Neutrophil (primary cell): ENCODE measurements around the gene GSG1L.
A peak's percentile ranks its signal among the peaks of the same experiment; 100 is the strongest.

Source experiments
- H3K27ac ChIP-seq: fragments of 200-600 bp; sonication (generic); 2 replicates; pipeline ENCODE4 v1.5.1; 2016; ENCODE audit warnings: mild to moderate bottlenecking, moderate library complexity
- H3K27me3 ChIP-seq: fragments of 200-600 bp; sonication (generic); 2 replicates; pipeline ENCODE4 v1.6.0; 2016; ENCODE audit warnings: mild to moderate bottlenecking
- H3K36me3 ChIP-seq: fragments of 200-600 bp; sonication (generic); 2 replicates; pipeline ENCODE4 v1.5.1; 2017
- H3K4me1 ChIP-seq, 2 experiments: fragments of 200-600 bp in 1 of 2; sonication (generic) in 1 of 2; 1 replicate in 1 of 2; 2 replicates in 1 of 2; pipeline versions ENCODE4 v1.5.1 to v1.6.1; 2013 to 2016; ENCODE audit warnings: low read depth in 1 of 2, low read length in 1 of 2, mild to moderate bottlenecking in 1 of 2, moderate library complexity in 1 of 2; ENCODE audit not compliant: control insufficient read depth in 1 of 2, insufficient read depth in 1 of 2
- H3K4me3 ChIP-seq, 2 experiments: fragments of 200-600 bp in 1 of 2; sonication (generic) in 1 of 2; 1 replicate in 1 of 2; 2 replicates in 1 of 2; pipeline ENCODE4 v1.5.1; 2013 to 2016; ENCODE audit warnings: low read depth in 1 of 2, low read length in 1 of 2, mild to moderate bottlenecking in 1 of 2, moderate library complexity in 1 of 2
- H3K9me3 ChIP-seq: fragments of 200-600 bp; sonication (generic); 2 replicates; pipeline ENCODE4 v1.5.1; 2016
- TF ChIP-seq, protein P1 (sequence below): fragments of 200-600 bp; sonication (generic); IDR thresholded peaks from 2 replicates; pipeline ENCODE4 v1.5.1; 2016; ENCODE audit warnings: antibody characterized with exemption

GSG1L gene

DNA sequence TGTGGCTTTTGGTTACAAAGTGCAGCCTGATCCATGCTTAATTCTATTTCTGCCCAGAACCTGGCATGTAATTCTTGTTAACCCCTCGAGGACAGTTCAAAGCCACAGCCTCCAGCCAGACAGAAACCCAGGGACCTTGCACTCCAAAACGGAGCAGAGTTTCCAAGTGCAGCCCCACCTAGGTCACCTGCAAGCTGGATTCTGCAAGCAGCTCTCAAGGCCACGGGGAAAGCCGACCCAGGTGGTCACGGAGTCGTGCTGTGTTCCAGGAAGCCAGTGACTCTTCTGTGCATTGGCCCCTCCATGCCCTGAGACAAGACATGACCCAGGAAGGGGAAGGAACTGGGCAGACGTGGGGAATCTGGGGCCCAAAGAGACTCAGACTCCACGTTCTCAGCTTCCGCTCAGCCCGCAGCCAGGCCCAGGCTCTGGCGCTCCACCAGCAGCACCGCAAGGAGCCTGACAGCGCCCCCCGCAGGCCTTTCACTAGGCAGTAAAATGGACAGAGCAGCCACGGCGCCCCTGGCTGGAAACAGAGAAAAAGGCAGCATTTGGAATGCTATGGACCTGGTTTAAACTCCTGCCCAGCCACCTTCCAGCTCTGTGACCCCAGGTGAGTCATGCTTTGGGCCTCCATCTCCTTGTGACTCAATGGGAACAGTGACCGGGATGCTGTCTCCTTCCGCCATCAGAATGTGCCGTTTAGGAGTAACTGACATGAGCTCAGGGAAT lies 27.3 kb upstream of the GSG1L start:
- TF ChIP-seq, protein P1, sequence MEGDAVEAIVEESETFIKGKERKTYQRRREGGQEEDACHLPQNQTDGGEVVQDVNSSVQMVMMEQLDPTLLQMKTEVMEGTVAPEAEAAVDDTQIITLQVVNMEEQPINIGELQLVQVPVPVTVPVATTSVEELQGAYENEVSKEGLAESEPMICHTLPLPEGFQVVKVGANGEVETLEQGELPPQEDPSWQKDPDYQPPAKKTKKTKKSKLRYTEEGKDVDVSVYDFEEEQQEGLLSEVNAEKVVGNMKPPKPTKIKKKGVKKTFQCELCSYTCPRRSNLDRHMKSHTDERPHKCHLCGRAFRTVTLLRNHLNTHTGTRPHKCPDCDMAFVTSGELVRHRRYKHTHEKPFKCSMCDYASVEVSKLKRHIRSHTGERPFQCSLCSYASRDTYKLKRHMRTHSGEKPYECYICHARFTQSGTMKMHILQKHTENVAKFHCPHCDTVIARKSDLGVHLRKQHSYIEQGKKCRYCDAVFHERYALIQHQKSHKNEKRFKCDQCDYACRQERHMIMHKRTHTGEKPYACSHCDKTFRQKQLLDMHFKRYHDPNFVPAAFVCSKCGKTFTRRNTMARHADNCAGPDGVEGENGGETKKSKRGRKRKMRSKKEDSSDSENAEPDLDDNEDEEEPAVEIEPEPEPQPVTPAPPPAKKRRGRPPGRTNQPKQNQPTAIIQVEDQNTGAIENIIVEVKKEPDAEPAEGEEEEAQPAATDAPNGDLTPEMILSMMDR: no peak
- peaks cover 44% of the 10 kb centered on the region for H3K36me3 ChIP-seq
- H3K9me3 ChIP-seq: no peaks in the 10 kb centered on the region
- peak overlapping the region; percentile 62 for H3K27ac ChIP-seq
- no peaks in the 10 kb centered on the region for H3K27me3 ChIP-seq
- no peaks in the 10 kb centered on the region for H3K4me1 ChIP-seq
- H3K4me3 ChIP-seq: no peak overlapping the region

DNA sequence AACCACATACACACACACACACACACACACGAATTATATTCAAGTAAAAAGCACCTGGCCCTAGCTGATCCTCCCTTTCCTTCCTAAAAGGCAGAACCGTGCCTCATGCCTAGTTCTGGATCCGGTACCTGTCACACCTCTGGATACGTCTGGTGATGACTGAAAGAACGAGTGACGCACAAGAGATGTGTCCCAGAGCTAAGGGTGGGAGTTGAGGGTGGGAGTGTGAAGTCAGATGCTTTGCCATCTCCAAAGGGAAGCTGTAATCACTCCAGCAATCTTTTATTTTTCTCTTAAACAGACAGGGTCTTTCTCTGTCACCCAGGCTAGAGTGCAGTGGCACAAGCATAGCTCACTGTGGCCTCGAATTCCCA lies 26.5 kb upstream of the GSG1L start:
- Histone ChIP-seq H3K4me1 (no peaks in the 10 kb centered on the region), H3K27me3 (no peaks in the 10 kb centered on the region), H3K36me3 (peaks cover 38% of the 10 kb centered on the region), H3K4me3 (no peak overlapping the region), H3K27ac (peak overlapping the region; percentile 62), H3K9me3 (no peaks in the 10 kb centered on the region)
- TF ChIP-seq, protein P1: no peak

DNA sequence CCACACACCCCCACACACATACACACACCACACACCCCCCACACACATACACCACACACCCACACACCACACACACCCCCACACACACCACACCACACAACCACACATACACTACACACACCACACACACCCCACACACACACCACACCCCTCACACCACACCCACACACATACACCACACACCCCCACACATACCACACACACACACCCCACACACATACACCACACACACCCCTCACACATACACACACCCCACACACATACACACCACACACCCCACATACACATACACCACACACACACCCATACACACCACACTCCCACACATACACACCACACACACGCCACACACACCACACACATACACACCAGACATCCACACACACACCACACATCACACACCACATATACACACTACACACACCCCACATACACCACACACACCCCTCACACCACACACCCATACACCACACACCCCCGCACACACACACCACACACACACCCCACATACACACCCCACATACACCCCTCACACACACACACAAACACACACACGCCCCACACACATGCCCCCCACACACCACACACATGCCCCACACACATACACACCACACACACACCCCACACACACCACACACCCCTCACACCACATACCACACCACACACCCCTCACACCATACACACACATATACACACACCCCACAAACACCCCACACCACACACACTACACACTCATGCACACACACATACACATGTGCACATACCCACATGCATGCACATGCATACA lies 25.9 kb upstream of the GSG1L start:
- TF ChIP-seq, protein P1: no peak
- no peak overlapping the region for H3K4me3 ChIP-seq
- H3K4me1 ChIP-seq: no peaks in the 10 kb centered on the region
- no peaks in the 10 kb centered on the region for H3K27me3 ChIP-seq
- H3K27ac ChIP-seq: peak overlapping the region; percentile 62
- H3K9me3 ChIP-seq: no peaks in the 10 kb centered on the region
- H3K36me3 ChIP-seq: peaks cover 38% of the 10 kb centered on the region

DNA sequence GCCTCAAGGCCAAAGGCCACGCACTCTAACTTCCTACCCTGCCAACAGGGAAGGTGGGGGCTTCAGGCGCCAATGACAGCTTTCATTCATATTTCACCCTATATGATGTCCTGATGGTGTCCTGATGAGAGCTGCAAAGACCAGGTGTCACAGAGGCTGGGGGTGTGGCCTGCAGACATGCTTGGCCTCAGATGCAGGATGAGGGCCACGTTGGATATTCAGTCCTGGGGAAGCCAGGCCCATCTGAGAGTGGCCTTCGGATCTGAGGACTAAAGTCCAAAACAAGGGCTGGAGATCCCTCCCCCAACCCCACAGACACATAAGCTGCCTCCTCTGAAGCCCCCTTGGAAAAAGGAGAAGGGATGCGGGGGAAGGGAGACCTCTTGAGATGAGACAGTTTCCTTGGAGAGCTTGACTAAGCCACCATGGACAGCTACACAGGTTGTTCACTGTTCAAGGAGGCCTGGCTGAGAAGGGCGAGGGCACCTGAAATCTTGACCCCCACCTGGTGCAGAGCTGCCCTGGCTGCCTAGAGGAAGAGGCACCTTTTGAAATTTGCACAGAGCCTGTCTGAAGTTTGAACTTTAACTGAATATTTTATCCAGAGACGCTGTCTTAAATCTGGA lies 24.3 kb upstream of the GSG1L start:
- no peaks in the 10 kb centered on the region for H3K27me3 ChIP-seq
- H3K9me3 ChIP-seq: no peaks in the 10 kb centered on the region
- peaks cover 22% of the 10 kb centered on the region for H3K36me3 ChIP-seq
- H3K4me3 ChIP-seq: no peak overlapping the region
- TF ChIP-seq, protein P1: no peak
- H3K4me1 ChIP-seq: no peaks in the 10 kb centered on the region
- peak overlapping the region; percentile 46 for H3K27ac ChIP-seq

DNA sequence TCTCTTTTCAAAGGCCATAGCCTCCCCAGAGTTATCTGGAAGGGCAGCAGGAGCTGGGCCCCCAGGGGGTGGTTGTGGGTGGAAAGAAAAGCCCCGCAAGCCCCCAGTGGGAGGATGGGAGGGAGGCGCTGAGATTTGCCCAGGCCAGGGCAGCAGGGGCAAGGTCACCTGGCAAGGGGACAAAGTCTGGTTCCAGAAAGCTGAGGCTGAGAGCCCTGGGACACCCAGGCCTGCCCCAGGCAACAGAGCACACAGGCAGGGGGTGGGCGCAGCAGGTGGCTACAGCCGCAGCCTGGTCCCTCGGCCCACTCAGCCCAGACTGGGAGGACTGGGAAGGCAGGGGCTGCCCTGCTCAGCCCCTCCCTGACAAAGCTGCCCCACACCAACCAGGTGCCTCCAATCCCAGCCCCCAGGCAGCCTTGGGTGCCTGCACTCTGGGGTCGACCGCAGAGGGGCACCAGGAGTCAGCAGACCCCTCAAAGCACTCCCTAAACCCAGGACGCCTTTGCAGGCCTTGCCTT lies 23.7 kb upstream of the GSG1L start:
- Histone ChIP-seq H3K4me3 (no peak overlapping the region), H3K9me3 (no peaks in the 10 kb centered on the region), H3K27me3 (no peaks in the 10 kb centered on the region), H3K27ac (no peak overlapping the region), H3K4me1 (no peaks in the 10 kb centered on the region), H3K36me3 (peaks cover 18% of the 10 kb centered on the region)
- TF ChIP-seq, protein P1: no peak
